ENCODE data around the gene SLC22A1. TPM values are rescaled to one million over a fixed set of nuclear protein-coding genes. Genes with fewer than 3 reads are reported as not detected.

SLC22A1 gene
- total and polyA plus RNA-seq, 10 of the 15 experiments (the other 5 are each of a cell fraction or from before 2014, with no cell fraction given): 0.09 to 0.28 (median 0.15) TPM; not detected in 3

DNA sequence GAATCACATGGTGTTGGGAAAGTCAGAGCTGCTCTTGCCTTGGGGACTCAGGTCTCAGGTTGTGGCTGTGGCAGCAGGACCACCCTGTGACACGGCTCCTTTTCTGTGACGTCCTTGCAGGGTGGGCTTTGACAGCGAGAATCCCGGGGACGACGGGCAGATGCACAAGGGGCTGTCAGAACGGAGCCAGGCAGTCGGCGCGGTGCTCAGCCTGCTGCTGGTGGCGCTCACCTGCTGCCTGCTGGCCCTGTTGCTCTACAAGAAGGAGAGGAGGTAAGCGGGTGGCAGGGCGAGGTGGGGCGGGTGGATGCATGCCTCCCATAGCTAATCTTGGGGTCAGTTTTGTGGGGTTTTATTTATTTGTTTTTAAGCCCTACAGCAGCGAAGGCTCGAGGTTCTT, 19.2 kb upstream of the SLC22A1 start (continued):
- TF ChIP-seq, protein P1, sequence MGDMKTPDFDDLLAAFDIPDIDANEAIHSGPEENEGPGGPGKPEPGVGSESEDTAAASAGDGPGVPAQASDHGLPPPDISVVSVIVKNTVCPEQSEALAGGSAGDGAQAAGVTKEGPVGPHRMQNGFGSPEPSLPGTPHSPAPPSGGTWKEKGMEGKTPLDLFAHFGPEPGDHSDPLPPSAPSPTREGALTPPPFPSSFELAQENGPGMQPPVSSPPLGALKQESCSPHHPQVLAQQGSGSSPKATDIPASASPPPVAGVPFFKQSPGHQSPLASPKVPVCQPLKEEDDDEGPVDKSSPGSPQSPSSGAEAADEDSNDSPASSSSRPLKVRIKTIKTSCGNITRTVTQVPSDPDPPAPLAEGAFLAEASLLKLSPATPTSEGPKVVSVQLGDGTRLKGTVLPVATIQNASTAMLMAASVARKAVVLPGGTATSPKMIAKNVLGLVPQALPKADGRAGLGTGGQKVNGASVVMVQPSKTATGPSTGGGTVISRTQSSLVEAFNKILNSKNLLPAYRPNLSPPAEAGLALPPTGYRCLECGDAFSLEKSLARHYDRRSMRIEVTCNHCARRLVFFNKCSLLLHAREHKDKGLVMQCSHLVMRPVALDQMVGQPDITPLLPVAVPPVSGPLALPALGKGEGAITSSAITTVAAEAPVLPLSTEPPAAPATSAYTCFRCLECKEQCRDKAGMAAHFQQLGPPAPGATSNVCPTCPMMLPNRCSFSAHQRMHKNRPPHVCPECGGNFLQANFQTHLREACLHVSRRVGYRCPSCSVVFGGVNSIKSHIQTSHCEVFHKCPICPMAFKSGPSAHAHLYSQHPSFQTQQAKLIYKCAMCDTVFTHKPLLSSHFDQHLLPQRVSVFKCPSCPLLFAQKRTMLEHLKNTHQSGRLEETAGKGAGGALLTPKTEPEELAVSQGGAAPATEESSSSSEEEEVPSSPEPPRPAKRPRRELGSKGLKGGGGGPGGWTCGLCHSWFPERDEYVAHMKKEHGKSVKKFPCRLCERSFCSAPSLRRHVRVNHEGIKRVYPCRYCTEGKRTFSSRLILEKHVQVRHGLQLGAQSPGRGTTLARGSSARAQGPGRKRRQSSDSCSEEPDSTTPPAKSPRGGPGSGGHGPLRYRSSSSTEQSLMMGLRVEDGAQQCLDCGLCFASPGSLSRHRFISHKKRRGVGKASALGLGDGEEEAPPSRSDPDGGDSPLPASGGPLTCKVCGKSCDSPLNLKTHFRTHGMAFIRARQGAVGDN (IDR thresholded peaks at IDR 0.05): no peak
- TF ChIP-seq MTA2 (IDR thresholded peaks at IDR 0.05; ENCODE audit: low read depth): no peak
- TF ChIP-seq IKZF2 (IDR thresholded peaks at IDR 0.05): no peak
- no peak for TF ChIP-seq HSF1 (IDR thresholded peaks at IDR 0.05; ENCODE audit: low read depth, low read length)
- no peak for TF ChIP-seq CHD1 (IDR thresholded peaks at IDR 0.05; ENCODE audit: low read depth, low read length)
- TF ChIP-seq YBX1 (IDR thresholded peaks at IDR 0.05): no peak
- no peak for TF ChIP-seq JUNB (IDR thresholded peaks at IDR 0.05)
- TF ChIP-seq PAX8 (IDR thresholded peaks at IDR 0.05): no peak

Measured in GM12878 (cell line).